Skeletal muscle tissue (tissue), 4 donors: ENCODE data around the gene MYO3B. TPM values are rescaled to one million over a fixed set of nuclear protein-coding genes. Genes with fewer than 3 reads are reported as not detected.
"Not testable (repeated sequence)": the region's sequence is repeated elsewhere in the genome, so short reads cannot be mapped to it uniquely, and the experiment has no call there.

ENCODE experiments used
- H3K27ac ChIP-seq: one replicate; pipeline ENCODE4 v1.7.0; 2013; ENCODE audit warnings: mild to moderate bottlenecking, low read depth, low read length, inconsistent platforms
- H3K27me3 ChIP-seq, 3 donors: one replicate each; pipeline ENCODE4 v1.7.0; 2013; ENCODE audit warnings: low read length in 3 of 3; ENCODE audit not compliant: control insufficient read depth in 3 of 3, insufficient read depth in 3 of 3
- H3K36me3 ChIP-seq, 3 donors: one replicate each; pipeline ENCODE4 v1.7.0; 2013; ENCODE audit warnings: low read length in 3 of 3; ENCODE audit not compliant: control insufficient read depth in 3 of 3, insufficient read depth in 3 of 3
- H3K4me1 ChIP-seq, 3 donors: one replicate each; pipeline ENCODE4 v1.7.0; 2013; ENCODE audit warnings: low read length in 3 of 3, mild to moderate bottlenecking in 3 of 3; ENCODE audit not compliant: control insufficient read depth in 3 of 3, insufficient read depth in 3 of 3
- H3K4me3 ChIP-seq, 3 donors: one replicate each; pipeline ENCODE4 v1.7.0; 2013; ENCODE audit warnings: low read length in 3 of 3
- H3K9ac ChIP-seq, 3 donors: one replicate each; pipeline ENCODE4 v1.7.0; 2013; ENCODE audit warnings: low read length in 3 of 3, mild to moderate bottlenecking in 3 of 3, moderate library complexity in 2 of 3, low read depth in 1 of 3
- H3K9me3 ChIP-seq, 3 donors: one replicate each; pipeline ENCODE4 v1.7.0; 2013; ENCODE audit warnings: low read length in 3 of 3; ENCODE audit not compliant: control insufficient read depth in 3 of 3
- total RNA-seq: library from RNA; depleted of rRNA; stranded (reverse); fragments of >200 nt; gene quantifications from one replicate; pipeline ENCODE4 v1.2.3, GENCODE V29; 2014
- donor health status: Osteomylitis.

MYO3B gene
- total RNA-seq, 1 donor from 2014 or later = under 0.01 TPM

DNA sequence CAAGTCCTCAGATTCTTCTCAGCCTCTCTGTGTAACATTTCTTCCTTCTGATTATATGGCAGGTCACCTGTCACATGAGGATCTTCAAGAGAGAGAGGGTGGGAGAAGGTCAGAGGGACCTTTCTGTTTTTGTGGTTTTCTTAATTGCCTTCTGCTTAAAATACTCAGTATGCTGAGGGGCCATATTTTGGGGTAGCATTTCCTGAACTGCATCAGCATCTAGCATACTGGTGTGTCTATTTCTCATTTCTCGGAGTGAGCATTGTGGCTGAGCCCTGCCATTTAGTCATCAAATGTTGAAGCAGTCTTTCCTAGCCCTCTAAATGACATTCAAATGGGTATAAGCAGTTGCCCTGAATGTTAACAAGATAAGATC is 162.7 kb downstream of the MYO3B start:
- Histone ChIP-seq H3K4me1 (no peaks in the 10 kb centered on the region), H3K9ac (no peak overlapping the region), H3K27ac (no peak overlapping the region), H3K36me3 (no peaks in the 10 kb centered on the region), H3K27me3 (no peaks in the 10 kb centered on the region), H3K9me3 (no peaks in the 10 kb centered on the region), H3K4me3 (no peak overlapping the region)

DNA sequence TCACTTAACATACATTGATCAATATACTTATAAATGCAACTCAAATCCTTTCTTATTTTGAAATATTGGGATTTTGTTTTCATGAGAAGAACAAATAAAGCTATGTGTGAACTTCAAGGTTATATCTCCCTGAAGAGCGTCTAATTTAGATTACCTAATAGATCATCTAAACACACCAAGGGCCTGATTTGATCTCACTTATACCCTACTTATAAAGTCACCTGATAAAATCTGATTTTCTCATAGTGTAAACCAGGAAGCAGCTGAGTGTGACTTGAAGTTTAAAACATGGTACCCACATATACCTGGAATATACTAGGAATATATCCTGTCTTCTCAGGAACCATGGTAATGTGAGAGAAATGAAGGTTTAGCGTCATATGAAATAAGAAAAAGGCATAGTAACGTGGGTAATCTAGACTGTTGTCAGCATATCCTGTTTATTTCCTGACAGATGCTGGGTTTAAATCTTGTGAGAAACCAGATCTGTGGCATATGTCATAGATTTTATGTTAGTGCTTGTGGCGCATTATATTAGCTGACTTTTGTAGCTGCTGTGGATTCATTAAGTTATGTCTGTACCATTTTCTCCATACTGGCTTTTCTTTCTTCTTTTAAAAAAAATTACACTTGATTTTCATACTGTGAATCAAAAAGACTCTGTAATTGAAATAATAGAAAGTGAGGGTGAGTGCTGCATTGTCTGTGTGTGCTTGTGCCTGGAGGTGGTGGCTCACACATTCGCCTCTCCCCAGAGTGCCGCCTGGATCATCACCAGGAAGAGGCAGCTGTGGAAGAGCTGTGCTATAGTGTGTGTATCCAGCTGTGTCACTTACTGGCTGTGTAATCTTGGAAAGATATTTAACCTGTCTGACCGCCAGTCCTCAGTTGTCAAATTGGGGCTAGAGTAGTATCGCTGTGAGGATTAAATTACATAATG is 164.0 kb downstream of the MYO3B start:
- no peaks in the 10 kb centered on the region for H3K9me3 ChIP-seq
- no peaks in the 10 kb centered on the region for H3K27me3 ChIP-seq
- no peaks in the 10 kb centered on the region for H3K36me3 ChIP-seq
- no peaks in the 10 kb centered on the region for H3K4me1 ChIP-seq
- H3K9ac ChIP-seq = no peak overlapping the region
- H3K27ac ChIP-seq = no peak overlapping the region
- H3K4me3 ChIP-seq = no peak overlapping the region

GRCh38 chr2:170344663-170345346 is 166.9 kb downstream of the MYO3B start:
- Histone ChIP-seq H3K27ac (no peak overlapping the region), H3K9ac (no peak overlapping the region), H3K4me1 (no peaks in the 10 kb centered on the region), H3K9me3 (no peaks in the 10 kb centered on the region), H3K27me3 (no peaks in the 10 kb centered on the region), H3K4me3 (no peak overlapping the region), H3K36me3 (no peaks in the 10 kb centered on the region)

GRCh38 chr2:170345607-170346006 is 167.7 kb downstream of the MYO3B start:
- Histone ChIP-seq H3K4me3 (no peak overlapping the region), H3K4me1 (no peaks in the 10 kb centered on the region), H3K9ac (no peak overlapping the region), H3K36me3 (no peaks in the 10 kb centered on the region), H3K27ac (no peak overlapping the region), H3K9me3 (no peaks in the 10 kb centered on the region), H3K27me3 (no peaks in the 10 kb centered on the region)

GRCh38 chr2:170349269-170349668 is 171.3 kb downstream of the MYO3B start:
- not testable (repeated sequence) for H3K27ac ChIP-seq, H3K27me3 ChIP-seq, H3K4me1 ChIP-seq, H3K9me3 ChIP-seq, H3K36me3 ChIP-seq, H3K4me3 ChIP-seq, H3K9ac ChIP-seq

- no peak overlapping the region for H3K9ac ChIP-seq
- no peak overlapping the region for H3K27ac ChIP-seq
- no peaks in the 10 kb centered on the region for H3K4me1 ChIP-seq
- H3K27me3 ChIP-seq = no peaks in the 10 kb centered on the region
- no peaks in the 10 kb centered on the region for H3K9me3 ChIP-seq
- no peak overlapping the region for H3K4me3 ChIP-seq
- no peaks in the 10 kb centered on the region for H3K36me3 ChIP-seq
These were observed 173.2 kb downstream of the MYO3B start for GRCh38 chr2:170350929-170351826.

- H3K27ac ChIP-seq = no peak overlapping the region
- no peak overlapping the region for H3K9ac ChIP-seq
- no peaks in the 10 kb centered on the region for H3K27me3 ChIP-seq
- H3K4me3 ChIP-seq = no peak overlapping the region
- no peaks in the 10 kb centered on the region for H3K36me3 ChIP-seq
- no peaks in the 10 kb centered on the region for H3K4me1 ChIP-seq
- H3K9me3 ChIP-seq = no peaks in the 10 kb centered on the region
These were observed 175.8 kb downstream of the MYO3B start for GRCh38 chr2:170353723-170354122.

DNA sequence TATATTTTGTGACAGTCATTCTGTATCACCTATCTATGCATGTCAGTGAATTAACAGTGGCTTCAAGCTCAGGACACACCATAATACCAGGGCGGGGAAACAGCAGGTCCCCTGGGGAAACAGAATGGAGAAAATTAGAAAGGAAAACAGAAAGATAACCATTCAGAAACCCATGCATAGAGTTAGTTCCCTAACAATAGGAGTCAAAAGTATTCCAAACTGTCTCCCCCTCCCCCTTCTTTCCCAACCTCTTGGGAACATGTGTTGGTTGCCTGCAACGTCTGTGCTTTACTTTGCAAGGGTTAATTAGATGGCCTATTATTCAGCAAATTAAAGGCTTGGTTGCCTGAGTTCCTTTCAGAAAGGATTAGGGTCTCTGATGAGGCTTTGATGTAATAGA is 176.4 kb downstream of the MYO3B start:
- Histone ChIP-seq H3K36me3 (no peaks in the 10 kb centered on the region), H3K27me3 (peaks cover 0 to under 1% (median 0%) of the 10 kb centered on the region in 3 donors), H3K27ac (no peak overlapping the region), H3K4me3 (no peak overlapping the region), H3K9me3 (no peaks in the 10 kb centered on the region), H3K9ac (no peak overlapping the region), H3K4me1 (no peaks in the 10 kb centered on the region)

- Histone ChIP-seq H3K4me1 (no peaks in the 10 kb centered on the region), H3K9me3 (no peaks in the 10 kb centered on the region), H3K9ac (no peak overlapping the region), H3K27ac (no peak overlapping the region), H3K4me3 (no peak overlapping the region), H3K36me3 (no peaks in the 10 kb centered on the region), H3K27me3 (peaks cover 0 to 3% (median 0%) of the 10 kb centered on the region in 3 donors)
These were observed 177.2 kb downstream of the MYO3B start for GRCh38 chr2:170354855-170355780.
